Ishikawa (cell line): Measurements from ENCODE around the gene ESRRG.

Experiments used
- CEBPB ChIP-seq: IDR thresholded peaks from 2 replicates; pipeline ENCODE4 v1.6.1; 2012
- CREB1 ChIP-seq: IDR thresholded peaks from 2 replicates; pipeline ENCODE4 v1.6.1; 2012; ENCODE audit warnings: low read depth
- EGR1 ChIP-seq: IDR thresholded peaks from 2 replicates; pipeline ENCODE4 v1.6.1; 2012
- EP300 ChIP-seq: IDR thresholded peaks from 2 replicates; pipeline ENCODE4 v1.6.1; 2012; ENCODE audit warnings: borderline replicate concordance
- FOXM1 ChIP-seq: IDR thresholded peaks from 2 replicates; pipeline ENCODE4 v1.6.1; 2012; ENCODE audit warnings: low read depth, borderline replicate concordance
- MAX ChIP-seq: IDR thresholded peaks from 2 replicates; pipeline ENCODE4 v1.6.1; 2012
- NFIC ChIP-seq: IDR thresholded peaks from 2 replicates; pipeline ENCODE4 v1.6.1; 2012
- RAD21 ChIP-seq: IDR thresholded peaks from 2 replicates; pipeline ENCODE4 v1.6.1; 2012; ENCODE audit warnings: low read depth
- TAF1 ChIP-seq: IDR thresholded peaks from 2 replicates; pipeline ENCODE4 v1.6.1; 2012; ENCODE audit warnings: low read depth, mild to moderate bottlenecking
- TCF12 ChIP-seq: IDR thresholded peaks from 2 replicates; pipeline ENCODE4 v1.6.1; 2012; ENCODE audit warnings: low read depth
- TEAD4 ChIP-seq: IDR thresholded peaks from 2 replicates; pipeline ENCODE4 v1.6.1; 2012
- YY1 ChIP-seq: IDR thresholded peaks from 2 replicates; pipeline ENCODE4 v1.6.1; 2012; ENCODE audit warnings: low read depth
- ZBTB7A ChIP-seq: IDR thresholded peaks from 2 replicates; pipeline ENCODE4 v1.6.1; 2012; ENCODE audit warnings: low read depth
- TF ChIP-seq, protein P1 (sequence below): IDR thresholded peaks from 2 replicates; pipeline ENCODE4 v1.6.1; 2012; ENCODE audit warnings: low read depth, mild to moderate bottlenecking
- TF ChIP-seq, protein P2 (sequence below): IDR thresholded peaks from 2 replicates; pipeline ENCODE4 v1.6.1; 2012

The ESRRG gene

DNA sequence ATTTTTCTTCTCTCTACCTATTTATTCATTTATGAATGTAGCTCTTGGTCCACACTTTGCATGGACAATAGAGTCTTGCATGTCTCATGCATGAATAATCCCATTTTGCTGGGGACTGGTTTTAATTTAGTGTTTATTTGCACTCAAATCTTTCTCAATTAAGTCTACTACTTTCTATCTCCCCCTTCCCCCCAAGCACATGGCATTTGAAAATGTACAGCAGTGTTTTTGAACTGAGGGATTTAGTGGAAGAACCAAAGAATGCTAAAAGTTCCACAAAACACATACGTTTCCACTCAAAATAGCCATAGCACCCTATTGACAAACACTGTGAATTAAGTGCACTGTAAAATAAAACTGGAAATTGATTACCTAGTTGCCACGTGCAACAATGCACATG lies 180.5 kb downstream of the ESRRG start:
- TF ChIP-seq TEAD4 = no peak
- TF ChIP-seq YY1 = no peak
- TF ChIP-seq, protein P1, sequence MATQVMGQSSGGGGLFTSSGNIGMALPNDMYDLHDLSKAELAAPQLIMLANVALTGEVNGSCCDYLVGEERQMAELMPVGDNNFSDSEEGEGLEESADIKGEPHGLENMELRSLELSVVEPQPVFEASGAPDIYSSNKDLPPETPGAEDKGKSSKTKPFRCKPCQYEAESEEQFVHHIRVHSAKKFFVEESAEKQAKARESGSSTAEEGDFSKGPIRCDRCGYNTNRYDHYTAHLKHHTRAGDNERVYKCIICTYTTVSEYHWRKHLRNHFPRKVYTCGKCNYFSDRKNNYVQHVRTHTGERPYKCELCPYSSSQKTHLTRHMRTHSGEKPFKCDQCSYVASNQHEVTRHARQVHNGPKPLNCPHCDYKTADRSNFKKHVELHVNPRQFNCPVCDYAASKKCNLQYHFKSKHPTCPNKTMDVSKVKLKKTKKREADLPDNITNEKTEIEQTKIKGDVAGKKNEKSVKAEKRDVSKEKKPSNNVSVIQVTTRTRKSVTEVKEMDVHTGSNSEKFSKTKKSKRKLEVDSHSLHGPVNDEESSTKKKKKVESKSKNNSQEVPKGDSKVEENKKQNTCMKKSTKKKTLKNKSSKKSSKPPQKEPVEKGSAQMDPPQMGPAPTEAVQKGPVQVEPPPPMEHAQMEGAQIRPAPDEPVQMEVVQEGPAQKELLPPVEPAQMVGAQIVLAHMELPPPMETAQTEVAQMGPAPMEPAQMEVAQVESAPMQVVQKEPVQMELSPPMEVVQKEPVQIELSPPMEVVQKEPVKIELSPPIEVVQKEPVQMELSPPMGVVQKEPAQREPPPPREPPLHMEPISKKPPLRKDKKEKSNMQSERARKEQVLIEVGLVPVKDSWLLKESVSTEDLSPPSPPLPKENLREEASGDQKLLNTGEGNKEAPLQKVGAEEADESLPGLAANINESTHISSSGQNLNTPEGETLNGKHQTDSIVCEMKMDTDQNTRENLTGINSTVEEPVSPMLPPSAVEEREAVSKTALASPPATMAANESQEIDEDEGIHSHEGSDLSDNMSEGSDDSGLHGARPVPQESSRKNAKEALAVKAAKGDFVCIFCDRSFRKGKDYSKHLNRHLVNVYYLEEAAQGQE = no peak
- TF ChIP-seq, protein P2, sequence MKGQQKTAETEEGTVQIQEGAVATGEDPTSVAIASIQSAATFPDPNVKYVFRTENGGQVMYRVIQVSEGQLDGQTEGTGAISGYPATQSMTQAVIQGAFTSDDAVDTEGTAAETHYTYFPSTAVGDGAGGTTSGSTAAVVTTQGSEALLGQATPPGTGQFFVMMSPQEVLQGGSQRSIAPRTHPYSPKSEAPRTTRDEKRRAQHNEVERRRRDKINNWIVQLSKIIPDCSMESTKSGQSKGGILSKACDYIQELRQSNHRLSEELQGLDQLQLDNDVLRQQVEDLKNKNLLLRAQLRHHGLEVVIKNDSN = no peak
- TF ChIP-seq RAD21 = no peak
- TF ChIP-seq MAX = no peak
- no peak for TF ChIP-seq TCF12
- TF ChIP-seq CEBPB = no peak
- no peak for TF ChIP-seq NFIC
- no peak for TF ChIP-seq TAF1
- TF ChIP-seq EGR1 = no peak
- no peak for TF ChIP-seq EP300
- no peak for TF ChIP-seq ZBTB7A
- no peak for TF ChIP-seq FOXM1
- TF ChIP-seq CREB1 = no peak

DNA sequence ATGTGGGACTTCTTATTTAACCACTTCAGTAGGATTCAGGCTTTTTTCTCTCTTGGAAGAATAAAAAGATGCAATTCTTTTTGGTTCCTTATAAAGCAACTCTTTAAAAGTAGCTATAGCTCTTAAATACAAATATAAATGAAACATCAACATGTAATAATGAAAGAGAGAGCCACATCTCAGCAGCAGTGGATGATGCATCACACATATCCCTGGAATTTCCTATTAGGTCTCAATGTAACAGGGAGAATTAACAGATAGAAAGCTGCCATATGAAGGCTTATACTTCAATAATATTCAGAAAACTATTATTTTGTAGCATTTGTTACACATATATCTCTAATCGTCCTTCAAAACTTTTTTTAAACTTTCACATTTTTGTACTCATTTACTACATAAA lies 181.0 kb downstream of the ESRRG start:
- TF ChIP-seq, protein P2 = no peak
- TF ChIP-seq CREB1 (no peak), NFIC (no peak), MAX (no peak)

DNA sequence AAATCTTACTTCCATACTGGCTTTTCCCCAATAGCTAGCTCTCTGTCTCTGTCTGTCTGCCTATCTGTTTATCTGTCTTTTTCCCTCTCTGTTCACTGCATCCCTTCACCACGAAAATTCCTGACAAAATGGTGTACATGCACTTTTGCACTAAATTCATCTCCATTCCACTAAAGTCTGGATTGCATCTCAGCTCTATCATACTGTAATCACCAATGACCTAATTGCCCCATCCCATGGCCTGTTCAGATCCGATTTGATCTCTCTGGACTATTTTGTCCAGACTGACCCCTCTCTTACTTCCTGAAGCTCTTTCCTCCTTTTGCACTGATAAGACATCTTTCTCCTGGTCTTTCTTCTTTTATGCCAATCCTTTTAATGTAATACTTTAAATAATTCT lies 187.5 kb downstream of the ESRRG start:
- TF ChIP-seq, protein P2 = no peak
- TF ChIP-seq YY1 (no peak), NFIC (no peak), EP300 (no peak), TAF1 (no peak), CEBPB (no peak), TCF12 (no peak), FOXM1 (no peak), CREB1 (no peak), ZBTB7A (no peak), TEAD4 (no peak)
- TF ChIP-seq, protein P1 = no peak

- TF ChIP-seq, protein P2 = no peak
- TF ChIP-seq FOXM1 (no peak), TEAD4 (no peak), ZBTB7A (no peak), EGR1 (no peak), EP300 (no peak), CREB1 (no peak), YY1 (no peak), RAD21 (no peak), NFIC (no peak), CEBPB (no peak), TCF12 (no peak), TAF1 (no peak), MAX (no peak)
- TF ChIP-seq, protein P1 = no peak
Observed at GRCh38 chr1:216535059-216535458, 188.2 kb downstream of the ESRRG start.
